NCI-H2196 (cell line): ENCODE results near the gene MAMLD1.

Experiments used
- DNase-seq: peaks from one replicate; lab custom pipeline; 2025; ENCODE audit not compliant: unreplicated experiment; lab: John Stamatoyannopoulos, UW

MAMLD1 gene

DNA sequence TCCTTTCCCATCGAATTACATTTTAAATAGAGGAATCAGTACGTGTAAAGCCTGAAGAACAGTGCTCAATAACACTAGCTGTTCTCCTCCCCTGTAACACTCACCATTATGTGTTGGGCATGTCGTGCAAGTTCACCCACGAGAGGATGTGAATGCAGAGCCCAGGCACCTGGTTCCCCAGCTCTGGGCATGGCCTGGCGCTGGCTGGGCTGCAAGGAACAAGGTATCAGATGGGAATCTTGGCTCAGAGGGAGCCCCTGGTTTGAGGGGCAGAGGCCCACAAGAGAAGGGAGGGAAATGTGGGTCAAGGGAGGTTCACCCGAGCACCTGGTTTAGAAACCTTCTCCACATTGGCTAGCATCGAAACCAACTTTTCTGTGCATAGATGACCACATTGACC is 163.6 kb downstream of the MAMLD1 start:
- DNase-seq: no peak

GRCh38 chrX:150527108-150527507 is 164.0 kb downstream of the MAMLD1 start:
- no peak for DNase-seq

DNA sequence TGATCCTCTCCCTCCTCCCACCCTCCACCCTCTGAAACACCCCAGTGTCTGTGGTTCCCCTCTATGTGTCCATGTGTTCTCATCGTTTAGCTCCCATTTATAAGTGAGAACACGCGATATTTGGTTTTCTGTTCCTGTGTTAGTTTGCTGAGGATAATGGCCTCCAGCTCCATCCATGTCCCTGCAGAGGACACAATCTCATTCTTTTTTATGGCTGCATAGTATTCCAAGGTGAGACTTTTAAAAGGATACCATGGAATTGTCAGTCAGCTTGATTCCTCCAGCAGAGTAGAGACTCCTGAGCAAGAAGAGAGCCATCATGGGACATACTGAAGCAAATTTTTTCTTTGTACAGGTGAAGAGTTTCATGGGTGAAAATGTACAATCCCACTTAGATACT is 166.5 kb downstream of the MAMLD1 start:
- DNase-seq: no peak

- no peak for DNase-seq
Measured at GRCh38 chrX:150530821-150531220, 167.7 kb downstream of the MAMLD1 start.

DNA sequence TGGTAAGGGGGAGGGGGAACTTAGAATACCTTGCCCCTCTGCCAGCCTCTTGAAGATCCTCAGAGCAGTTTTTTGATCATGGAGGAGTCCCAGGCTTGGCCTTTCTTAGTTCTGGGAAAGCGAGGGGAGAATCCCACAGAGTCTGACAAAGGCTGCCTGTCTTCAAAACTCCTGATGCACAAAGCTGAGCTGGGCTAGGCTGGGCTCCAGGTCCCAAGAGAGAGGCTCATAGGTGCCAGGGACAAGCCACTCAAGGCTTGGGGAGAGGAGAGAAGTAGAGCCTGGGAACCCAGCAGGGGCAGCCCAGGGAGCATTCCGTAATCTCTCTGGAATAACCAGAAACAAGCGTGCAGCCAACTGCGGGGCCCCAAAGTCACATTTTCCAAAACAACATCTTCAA is 168.3 kb downstream of the MAMLD1 start:
- DNase-seq: no peak

DNA sequence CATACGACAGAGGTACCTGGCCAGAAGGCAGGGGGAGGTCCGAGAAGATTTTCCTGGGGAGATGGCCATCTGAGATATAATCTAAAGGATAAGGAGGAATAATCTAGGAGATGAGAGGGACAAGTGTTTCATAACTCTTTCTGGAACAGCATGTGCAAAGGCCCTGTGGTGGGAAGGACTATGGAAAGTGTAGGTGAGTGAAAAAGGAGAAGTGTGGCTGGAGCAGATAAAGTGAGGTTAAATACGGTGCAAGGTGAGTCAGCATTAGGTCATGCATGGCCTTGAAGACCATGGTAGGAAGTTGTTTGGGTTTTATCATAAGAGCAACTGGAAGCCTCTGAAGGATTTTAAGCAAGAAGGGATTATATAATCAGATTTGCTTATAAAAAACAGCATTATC is 170.7 kb downstream of the MAMLD1 start:
- DNase-seq: no peak

GRCh38 chrX:150536455-150537116 is 173.5 kb downstream of the MAMLD1 start:
- DNase-seq: no peak

DNA sequence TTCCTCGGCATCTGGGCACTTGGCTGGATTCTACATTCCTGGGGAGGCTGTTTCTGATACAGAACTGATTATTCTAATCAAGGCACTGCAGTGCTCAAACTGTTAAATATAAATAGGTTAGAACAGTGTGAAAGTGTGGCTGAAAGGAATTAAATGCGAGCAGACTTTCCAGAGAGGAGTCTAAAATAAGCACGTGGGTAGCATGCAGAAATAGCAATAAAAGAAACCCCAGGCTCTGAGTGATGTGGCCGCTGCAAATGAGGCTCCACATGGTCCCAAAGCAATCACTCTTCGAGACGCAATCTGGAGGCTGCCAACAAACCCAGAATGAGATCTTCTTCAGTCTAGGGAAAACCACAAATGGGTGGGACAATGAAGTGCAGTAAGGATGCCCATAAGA is 174.7 kb downstream of the MAMLD1 start:
- DNase-seq: no peak

DNA sequence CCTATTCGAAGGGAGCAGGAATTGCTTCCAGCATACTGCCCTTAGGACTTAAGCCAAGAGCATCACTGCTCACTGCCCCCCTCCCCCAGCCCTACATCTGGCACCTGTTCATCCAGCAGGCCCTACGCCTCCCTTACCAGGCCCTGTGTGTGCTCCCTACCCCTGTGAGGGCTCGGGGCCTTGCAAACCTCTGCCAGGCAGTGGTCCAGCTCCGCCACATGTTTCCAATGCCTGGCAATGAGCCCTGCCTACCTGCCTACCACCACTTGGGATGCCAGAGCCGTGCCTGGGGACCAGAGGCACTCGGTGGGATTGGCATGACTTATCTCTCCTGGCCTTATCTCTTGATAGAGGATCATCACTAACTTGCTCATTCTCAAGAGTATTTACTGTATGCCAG is 177.8 kb downstream of the MAMLD1 start:
- no peak for DNase-seq

DNA sequence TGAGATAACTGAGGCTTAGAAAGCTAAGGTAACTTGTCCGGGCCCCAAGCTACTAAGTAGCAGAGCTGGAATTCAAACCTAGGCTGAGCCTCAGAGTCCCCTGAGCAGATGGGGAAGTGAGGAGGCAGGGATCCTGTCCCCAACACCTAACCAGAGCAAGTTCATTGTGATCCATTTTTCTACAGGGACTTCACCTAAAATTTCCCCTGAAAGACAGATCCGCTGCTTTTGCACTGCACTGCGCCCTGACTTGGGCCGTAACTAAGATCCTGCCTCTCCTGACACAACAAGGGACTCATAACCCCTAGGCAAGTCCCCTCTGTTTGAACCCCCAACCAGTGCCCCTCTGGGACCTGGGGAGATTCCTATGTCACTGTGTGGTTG is 179.7 kb downstream of the MAMLD1 start:
- no peak for DNase-seq

GRCh38 chrX:150543230-150544155 is 180.4 kb downstream of the MAMLD1 start:
- DNase-seq: no peak

DNA sequence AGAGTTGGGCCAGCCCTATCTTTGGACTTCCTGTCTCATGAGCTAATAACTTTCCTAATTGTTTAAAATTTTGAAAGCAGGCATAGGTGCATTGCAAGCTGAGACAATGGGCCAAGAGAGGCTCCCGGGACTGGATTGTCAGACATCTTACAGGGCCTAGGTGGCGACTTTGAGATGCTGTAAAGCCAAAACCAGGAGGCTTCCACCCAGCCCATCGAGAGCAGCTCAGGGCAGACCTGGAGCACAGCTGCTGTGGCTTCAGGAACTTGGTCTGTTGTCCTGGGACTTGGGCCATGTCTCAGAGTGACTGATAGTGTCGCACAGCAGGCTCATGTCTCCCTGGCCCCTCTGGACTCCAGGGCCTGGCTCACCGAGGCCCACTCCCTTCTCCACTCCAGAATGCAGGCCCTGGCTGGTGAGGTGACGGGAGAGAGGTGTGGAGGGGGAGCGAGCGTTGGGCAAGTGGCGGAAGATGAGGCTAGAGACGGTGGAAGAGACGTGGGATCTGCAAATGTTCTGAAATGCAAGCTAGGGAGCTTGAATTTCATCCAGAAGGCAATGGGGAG is 181.2 kb downstream of the MAMLD1 start:
- DNase-seq: no peak

DNA sequence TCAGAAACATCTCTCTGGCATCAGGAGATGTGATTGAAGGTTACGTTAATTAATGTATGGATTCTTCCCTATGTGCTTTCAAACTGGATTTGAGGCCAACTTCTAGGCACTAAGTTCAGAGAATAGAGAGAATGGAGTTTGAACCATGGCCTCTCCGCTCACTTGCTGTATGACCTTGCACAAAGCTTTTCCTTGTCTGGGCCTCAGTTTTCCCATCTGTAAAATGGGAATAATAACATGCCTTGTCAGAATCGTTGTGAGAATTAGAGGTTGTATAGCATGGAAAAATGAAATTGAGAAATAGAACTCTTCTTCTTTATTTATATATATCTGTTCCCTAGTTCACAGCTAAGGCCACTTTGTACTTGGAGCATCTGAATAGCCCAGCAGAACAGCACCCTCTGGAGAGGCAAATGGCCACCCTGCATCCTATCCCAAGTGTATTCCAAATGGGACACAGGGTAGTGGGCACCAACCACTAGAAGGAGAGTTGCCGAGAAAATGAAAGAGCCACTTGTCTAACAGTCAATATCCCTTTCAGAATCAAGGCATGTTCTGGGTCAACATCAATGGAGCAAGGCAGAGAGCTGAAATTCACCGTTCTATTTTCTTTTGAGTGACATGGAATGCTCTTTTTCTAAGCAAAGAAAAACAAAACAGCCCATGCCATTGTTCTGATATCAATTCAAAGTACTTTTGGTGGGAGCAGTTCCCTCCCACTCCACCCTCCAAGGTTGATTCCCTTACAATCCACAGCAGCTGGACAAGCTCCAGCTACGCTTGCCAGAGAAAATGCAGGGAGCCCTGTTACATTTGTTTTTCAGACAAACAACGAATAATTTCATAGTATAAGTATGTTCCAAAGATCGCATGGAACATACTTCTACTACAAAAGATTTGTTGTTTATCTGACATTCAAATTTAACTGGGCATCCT is 182.0 kb downstream of the MAMLD1 start:
- DNase-seq: no peak

DNA sequence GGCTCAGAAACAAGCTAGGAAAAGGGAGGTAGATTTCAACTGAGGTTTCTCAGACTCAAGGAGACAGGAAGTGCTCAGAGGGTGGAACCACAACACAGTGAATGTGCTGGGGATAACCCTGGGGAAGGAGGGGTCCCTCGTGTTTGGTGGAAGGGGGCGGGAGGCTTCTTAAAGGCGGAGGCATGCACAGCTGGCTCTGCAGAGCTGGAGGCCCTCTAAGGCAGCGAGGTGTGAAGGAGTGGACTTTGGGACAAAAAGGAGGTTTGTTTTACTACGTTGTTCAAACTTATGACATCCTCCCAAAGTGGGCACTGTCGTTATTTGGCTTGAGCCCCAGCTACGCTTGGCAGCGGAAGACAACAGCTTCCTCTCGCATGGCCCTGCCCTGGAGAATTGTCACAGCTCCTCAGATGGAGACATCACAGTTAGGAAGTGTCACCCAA is 183.6 kb downstream of the MAMLD1 start:
- no peak for DNase-seq

GRCh38 chrX:150547375-150548115 is 184.4 kb downstream of the MAMLD1 start:
- no peak for DNase-seq

DNA sequence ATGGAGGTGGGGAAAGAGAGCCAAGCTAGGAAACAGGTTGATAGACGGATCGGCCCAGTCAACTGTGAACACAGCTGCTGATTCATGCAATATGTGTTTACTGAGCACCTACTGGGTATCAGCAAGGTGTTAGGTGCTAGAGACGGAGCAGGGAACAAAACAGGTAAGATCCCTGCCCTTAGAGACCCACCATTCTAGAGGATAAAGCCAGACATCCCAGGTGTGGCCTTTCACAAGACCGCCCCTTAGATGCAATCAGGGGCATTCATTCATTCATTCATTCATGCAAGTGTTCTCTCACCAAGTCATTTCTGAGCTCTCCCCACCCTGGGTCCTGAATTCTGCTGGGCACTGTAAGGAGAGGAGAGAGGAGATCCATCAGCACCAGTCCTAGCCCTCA is 185.1 kb downstream of the MAMLD1 start:
- DNase-seq: no peak

DNA sequence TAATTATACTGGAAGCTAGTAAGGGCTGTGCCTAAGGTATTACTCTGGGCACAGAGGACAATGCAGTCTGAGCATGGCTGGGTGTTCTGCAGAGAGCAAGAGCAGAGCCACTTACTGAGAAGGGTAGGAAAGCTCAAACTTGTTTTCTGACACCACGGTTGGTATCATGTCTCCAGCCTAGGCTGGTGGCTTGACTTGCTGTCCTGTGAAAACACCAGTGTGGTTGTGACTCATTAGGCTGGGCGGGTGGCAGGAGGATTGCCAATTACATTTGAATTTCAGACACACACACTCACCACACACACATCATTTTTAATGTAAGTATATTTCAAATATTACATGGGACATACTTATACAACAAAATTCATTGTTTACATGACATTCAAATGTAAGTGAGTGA is 185.6 kb downstream of the MAMLD1 start:
- DNase-seq: no peak

GRCh38 chrX:150551963-150552362 is 188.8 kb downstream of the MAMLD1 start:
- DNase-seq: no peak

- DNase-seq: no peak
Measured at GRCh38 chrX:150558424-150558823, 195.3 kb downstream of the MAMLD1 start.
